ENCODE data around the gene AHRR. TPM values are rescaled to one million over a fixed set of nuclear protein-coding genes. Genes with fewer than 3 reads are reported as not detected.

AHRR gene
- total and polyA plus RNA-seq, 2 experiments from 2014 or later = 0.27 to 1.8 TPM

DNA sequence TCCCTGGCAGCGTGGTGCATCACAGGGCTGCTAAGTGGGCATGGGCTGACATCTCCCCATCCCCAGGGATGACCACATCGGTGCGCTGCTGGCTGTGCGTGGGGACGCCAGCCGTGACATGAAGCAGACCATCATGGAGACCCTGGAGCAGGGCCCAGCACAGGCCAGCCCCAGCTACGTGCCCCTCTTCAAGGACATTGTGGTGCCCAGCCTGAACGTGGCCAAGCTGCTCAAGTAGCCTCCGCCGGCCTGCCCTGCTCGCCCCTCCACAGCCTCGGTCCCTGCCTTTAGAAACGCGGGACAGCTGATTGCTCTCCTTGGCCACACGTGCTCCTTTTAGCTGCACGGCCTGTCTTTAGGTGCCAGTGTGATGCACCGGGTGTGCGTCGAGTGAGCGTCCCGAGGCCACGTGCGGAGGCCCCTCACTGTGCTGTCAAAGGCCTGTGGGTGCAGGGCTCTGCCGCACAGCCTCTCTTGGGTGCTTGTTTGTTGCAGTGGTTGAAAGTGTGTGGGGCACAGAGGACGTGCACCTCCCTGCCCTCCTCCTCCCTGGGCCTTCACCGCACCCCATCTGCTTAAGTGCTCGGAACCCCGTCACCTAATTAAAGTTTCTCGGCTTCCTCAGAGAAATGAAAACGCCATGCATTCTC, 145.3 kb downstream of the AHRR start (continued):
- TF ChIP-seq, protein P1, sequence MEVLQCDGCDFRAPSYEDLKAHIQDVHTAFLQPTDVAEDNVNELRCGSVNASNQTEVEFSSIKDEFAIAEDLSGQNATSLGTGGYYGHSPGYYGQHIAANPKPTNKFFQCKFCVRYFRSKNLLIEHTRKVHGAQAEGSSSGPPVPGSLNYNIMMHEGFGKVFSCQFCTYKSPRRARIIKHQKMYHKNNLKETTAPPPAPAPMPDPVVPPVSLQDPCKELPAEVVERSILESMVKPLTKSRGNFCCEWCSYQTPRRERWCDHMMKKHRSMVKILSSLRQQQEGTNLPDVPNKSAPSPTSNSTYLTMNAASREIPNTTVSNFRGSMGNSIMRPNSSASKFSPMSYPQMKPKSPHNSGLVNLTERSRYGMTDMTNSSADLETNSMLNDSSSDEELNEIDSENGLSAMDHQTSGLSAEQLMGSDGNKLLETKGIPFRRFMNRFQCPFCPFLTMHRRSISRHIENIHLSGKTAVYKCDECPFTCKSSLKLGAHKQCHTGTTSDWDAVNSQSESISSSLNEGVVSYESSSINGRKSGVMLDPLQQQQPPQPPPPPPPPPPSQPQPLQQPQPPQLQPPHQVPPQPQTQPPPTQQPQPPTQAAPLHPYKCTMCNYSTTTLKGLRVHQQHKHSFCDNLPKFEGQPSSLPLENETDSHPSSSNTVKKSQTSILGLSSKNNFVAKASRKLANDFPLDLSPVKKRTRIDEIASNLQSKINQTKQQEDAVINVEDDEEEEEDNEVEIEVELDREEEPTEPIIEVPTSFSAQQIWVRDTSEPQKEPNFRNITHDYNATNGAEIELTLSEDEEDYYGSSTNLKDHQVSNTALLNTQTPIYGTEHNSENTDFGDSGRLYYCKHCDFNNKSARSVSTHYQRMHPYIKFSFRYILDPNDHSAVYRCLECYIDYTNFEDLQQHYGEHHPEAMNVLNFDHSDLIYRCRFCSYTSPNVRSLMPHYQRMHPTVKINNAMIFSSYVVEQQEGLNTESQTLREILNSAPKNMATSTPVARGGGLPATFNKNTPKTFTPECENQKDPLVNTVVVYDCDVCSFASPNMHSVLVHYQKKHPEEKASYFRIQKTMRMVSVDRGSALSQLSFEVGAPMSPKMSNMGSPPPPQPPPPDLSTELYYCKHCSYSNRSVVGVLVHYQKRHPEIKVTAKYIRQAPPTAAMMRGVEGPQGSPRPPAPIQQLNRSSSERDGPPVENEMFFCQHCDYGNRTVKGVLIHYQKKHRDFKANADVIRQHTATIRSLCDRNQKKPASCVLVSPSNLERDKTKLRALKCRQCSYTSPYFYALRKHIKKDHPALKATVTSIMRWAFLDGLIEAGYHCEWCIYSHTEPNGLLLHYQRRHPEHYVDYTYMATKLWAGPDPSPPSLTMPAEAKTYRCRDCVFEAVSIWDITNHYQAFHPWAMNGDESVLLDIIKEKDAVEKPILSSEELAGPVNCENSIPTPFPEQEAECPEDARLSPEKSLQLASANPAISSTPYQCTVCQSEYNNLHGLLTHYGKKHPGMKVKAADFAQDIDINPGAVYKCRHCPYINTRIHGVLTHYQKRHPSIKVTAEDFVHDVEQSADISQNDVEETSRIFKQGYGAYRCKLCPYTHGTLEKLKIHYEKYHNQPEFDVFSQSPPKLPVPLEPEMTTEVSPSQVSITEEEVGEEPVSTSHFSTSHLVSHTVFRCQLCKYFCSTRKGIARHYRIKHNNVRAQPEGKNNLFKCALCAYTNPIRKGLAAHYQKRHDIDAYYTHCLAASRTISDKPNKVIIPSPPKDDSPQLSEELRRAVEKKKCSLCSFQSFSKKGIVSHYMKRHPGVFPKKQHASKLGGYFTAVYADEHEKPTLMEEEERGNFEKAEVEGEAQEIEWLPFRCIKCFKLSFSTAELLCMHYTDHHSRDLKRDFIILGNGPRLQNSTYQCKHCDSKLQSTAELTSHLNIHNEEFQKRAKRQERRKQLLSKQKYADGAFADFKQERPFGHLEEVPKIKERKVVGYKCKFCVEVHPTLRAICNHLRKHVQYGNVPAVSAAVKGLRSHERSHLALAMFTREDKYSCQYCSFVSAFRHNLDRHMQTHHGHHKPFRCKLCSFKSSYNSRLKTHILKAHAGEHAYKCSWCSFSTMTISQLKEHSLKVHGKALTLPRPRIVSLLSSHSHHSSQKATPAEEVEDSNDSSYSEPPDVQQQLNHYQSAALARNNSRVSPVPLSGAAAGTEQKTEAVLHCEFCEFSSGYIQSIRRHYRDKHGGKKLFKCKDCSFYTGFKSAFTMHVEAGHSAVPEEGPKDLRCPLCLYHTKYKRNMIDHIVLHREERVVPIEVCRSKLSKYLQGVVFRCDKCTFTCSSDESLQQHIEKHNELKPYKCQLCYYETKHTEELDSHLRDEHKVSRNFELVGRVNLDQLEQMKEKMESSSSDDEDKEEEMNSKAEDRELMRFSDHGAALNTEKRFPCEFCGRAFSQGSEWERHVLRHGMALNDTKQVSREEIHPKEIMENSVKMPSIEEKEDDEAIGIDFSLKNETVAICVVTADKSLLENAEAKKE (CRISPR knock-in tag; IDR thresholded peaks at IDR 0.05) = no peak
- TF ChIP-seq CREB1 (CRISPR knock-in tag; IDR thresholded peaks at IDR 0.05; ENCODE audit: low read depth) (no peak), ZNF331 (CRISPR knock-in tag; IDR thresholded peaks at IDR 0.05; ENCODE audit: low read depth) (no peak), STAT1 (IDR thresholded peaks at IDR 0.05; ENCODE audit: unreplicated experiment) (no peak), EZH2phosphoT487 (IDR thresholded peaks at IDR 0.05; ENCODE audit: unreplicated experiment) (no peak), ZNF114 (CRISPR knock-in tag; IDR thresholded peaks at IDR 0.05) (no peak)
- TF ChIP-seq, protein P2, sequence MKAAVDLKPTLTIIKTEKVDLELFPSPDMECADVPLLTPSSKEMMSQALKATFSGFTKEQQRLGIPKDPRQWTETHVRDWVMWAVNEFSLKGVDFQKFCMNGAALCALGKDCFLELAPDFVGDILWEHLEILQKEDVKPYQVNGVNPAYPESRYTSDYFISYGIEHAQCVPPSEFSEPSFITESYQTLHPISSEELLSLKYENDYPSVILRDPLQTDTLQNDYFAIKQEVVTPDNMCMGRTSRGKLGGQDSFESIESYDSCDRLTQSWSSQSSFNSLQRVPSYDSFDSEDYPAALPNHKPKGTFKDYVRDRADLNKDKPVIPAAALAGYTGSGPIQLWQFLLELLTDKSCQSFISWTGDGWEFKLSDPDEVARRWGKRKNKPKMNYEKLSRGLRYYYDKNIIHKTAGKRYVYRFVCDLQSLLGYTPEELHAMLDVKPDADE (IDR thresholded peaks at IDR 0.05) = no peak
- TF ChIP-seq, protein P3, sequence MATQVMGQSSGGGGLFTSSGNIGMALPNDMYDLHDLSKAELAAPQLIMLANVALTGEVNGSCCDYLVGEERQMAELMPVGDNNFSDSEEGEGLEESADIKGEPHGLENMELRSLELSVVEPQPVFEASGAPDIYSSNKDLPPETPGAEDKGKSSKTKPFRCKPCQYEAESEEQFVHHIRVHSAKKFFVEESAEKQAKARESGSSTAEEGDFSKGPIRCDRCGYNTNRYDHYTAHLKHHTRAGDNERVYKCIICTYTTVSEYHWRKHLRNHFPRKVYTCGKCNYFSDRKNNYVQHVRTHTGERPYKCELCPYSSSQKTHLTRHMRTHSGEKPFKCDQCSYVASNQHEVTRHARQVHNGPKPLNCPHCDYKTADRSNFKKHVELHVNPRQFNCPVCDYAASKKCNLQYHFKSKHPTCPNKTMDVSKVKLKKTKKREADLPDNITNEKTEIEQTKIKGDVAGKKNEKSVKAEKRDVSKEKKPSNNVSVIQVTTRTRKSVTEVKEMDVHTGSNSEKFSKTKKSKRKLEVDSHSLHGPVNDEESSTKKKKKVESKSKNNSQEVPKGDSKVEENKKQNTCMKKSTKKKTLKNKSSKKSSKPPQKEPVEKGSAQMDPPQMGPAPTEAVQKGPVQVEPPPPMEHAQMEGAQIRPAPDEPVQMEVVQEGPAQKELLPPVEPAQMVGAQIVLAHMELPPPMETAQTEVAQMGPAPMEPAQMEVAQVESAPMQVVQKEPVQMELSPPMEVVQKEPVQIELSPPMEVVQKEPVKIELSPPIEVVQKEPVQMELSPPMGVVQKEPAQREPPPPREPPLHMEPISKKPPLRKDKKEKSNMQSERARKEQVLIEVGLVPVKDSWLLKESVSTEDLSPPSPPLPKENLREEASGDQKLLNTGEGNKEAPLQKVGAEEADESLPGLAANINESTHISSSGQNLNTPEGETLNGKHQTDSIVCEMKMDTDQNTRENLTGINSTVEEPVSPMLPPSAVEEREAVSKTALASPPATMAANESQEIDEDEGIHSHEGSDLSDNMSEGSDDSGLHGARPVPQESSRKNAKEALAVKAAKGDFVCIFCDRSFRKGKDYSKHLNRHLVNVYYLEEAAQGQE (IDR thresholded peaks at IDR 0.05; ENCODE audit: unreplicated experiment) = no peak
